GM23338 (cell line): Measurements from ENCODE around the gene UPP1. TPM values are rescaled to one million over a fixed set of nuclear protein-coding genes. Genes with fewer than 3 reads are reported as not detected.

Experiments used
- ATAC-seq: fragments of 200-7000 bp; cut with Tn5 transposase; 3 replicates; pipeline ENCODE4 v1.9.1; 2020
- DNase-seq: peaks from one replicate; pipeline ENCODE4 v3.0.0-alpha.2; 2015; ENCODE audit warnings: low spot score
- H2AFZ ChIP-seq: fragments of 200-600 bp; sonication (generic); 2 replicates; pipeline ENCODE4 v1.8.0; 2016; ENCODE audit warnings: antibody characterized with exemption, mild to moderate bottlenecking, moderate library complexity
- H3F3A ChIP-seq: fragments of 200-600 bp; sonication (generic); replicated peaks from 2 replicates; pipeline ENCODE4 v1.8.0; 2017; ENCODE audit warnings: antibody characterized with exemption, mixed run types, low read depth
- H3K27ac ChIP-seq: fragments of 200-600 bp; sonication (generic); 2 replicates; pipeline ENCODE4 v1.6.1; 2016; ENCODE audit warnings: low read depth
- H3K27me3 ChIP-seq: fragments of 200-600 bp; sonication (generic); 2 replicates; pipeline ENCODE4 v1.8.0; 2016; ENCODE audit warnings: mild to moderate bottlenecking, mixed run types, moderate library complexity; ENCODE audit not compliant: insufficient read depth
- H3K36me3 ChIP-seq: fragments of 200-600 bp; sonication (generic); 2 replicates; pipeline ENCODE4 v1.8.0; 2016; ENCODE audit warnings: mild to moderate bottlenecking; ENCODE audit not compliant: insufficient read depth
- H3K4me1 ChIP-seq: fragments of 200-600 bp; sonication (generic); 2 replicates; pipeline ENCODE4 v1.8.0; 2016; ENCODE audit warnings: mild to moderate bottlenecking, moderate library complexity; ENCODE audit not compliant: insufficient read depth
- H3K4me2 ChIP-seq: fragments of 200-600 bp; sonication (generic); 2 replicates; pipeline ENCODE4 v1.7.1; 2017; ENCODE audit warnings: mixed run types
- H3K4me3 ChIP-seq: fragments of 200-600 bp; sonication (generic); 2 replicates; pipeline ENCODE4 v1.6.1; 2016; ENCODE audit warnings: mixed run types
- H3K79me2 ChIP-seq: fragments of 200-600 bp; sonication (generic); replicated peaks from 2 replicates; pipeline ENCODE4 v1.8.0; 2017; ENCODE audit warnings: mild to moderate bottlenecking; ENCODE audit not compliant: insufficient read depth
- H3K9me2 ChIP-seq: fragments of 200-600 bp; sonication (generic); 2 replicates; pipeline ENCODE4 v1.8.0; 2017; ENCODE audit not compliant: insufficient read depth
- H4K20me1 ChIP-seq: fragments of 200-600 bp; sonication (generic); replicated peaks from 2 replicates; pipeline ENCODE4 v1.8.0; 2017; ENCODE audit warnings: mild to moderate bottlenecking; ENCODE audit not compliant: insufficient read depth
- H3K27ac Mint-ChIP-seq: 2 replicates; pipeline ENCODE4 v1.8.0; 2020; ENCODE audit warnings: inconsistent platforms, mild to moderate bottlenecking, moderate library complexity, mixed read lengths
- H3K27me3 Mint-ChIP-seq: 3 replicates; pipeline ENCODE4 v1.8.0; 2022; ENCODE audit warnings: low read depth, mild to moderate bottlenecking, moderate library complexity, mixed read lengths, inconsistent platforms; ENCODE audit not compliant: insufficient read depth, poor library complexity
- H3K36me3 Mint-ChIP-seq: 3 replicates; pipeline ENCODE4 v1.8.0; 2021; ENCODE audit warnings: low read depth, mild to moderate bottlenecking, inconsistent platforms, moderate library complexity, mixed read lengths
- H3K4me1 Mint-ChIP-seq: 3 replicates; pipeline ENCODE4 v1.8.0; 2020; ENCODE audit warnings: mild to moderate bottlenecking, inconsistent platforms, mixed read lengths
- H3K4me3 Mint-ChIP-seq: 3 replicates; pipeline ENCODE4 v1.8.0; 2021; ENCODE audit warnings: moderate library complexity, mild to moderate bottlenecking, inconsistent platforms, mixed read lengths
- H3K9me3 Mint-ChIP-seq: 3 replicates; pipeline ENCODE4 v1.8.0; 2020; ENCODE audit warnings: moderate library complexity, mild to moderate bottlenecking, inconsistent platforms, mixed read lengths
- CREB1 ChIP-seq: fragments of 250-450 bp; sonication (Bioruptor Pico); IDR thresholded peaks from 2 replicates; pipeline ENCODE4 v1.5.0; 2020; ENCODE audit warnings: low read depth, mild to moderate bottlenecking, moderate library complexity
- EZH2 ChIP-seq: fragments of 200-600 bp; sonication (generic); IDR thresholded peaks from one replicate; pipeline ENCODE4 v1.8.0; 2017; ENCODE audit warnings: antibody characterized with exemption, mild to moderate bottlenecking, low read depth; ENCODE audit not compliant: unreplicated experiment
- EZH2phosphoT487 ChIP-seq: fragments of 200-600 bp; sonication (generic); IDR thresholded peaks from one replicate; pipeline ENCODE4 v1.8.1; 2018; ENCODE audit warnings: antibody characterized with exemption; ENCODE audit not compliant: unreplicated experiment
- JUNB ChIP-seq: IDR thresholded peaks from one replicate; pipeline ENCODE4 v1.6.1; 2016; ENCODE audit warnings: antibody characterized with exemption; ENCODE audit not compliant: unreplicated experiment
- NANOG ChIP-seq: IDR thresholded peaks from 2 replicates; pipeline ENCODE4 v1.6.1; 2016; ENCODE audit warnings: antibody characterized with exemption, borderline replicate concordance
- POLR2AphosphoS5 ChIP-seq: IDR thresholded peaks from 2 replicates; pipeline ENCODE4 v1.6.1; 2016; ENCODE audit warnings: antibody characterized with exemption, low read depth
- REST ChIP-seq: IDR thresholded peaks from one replicate; pipeline ENCODE4 v1.6.1; 2018; ENCODE audit warnings: antibody characterized with exemption; ENCODE audit not compliant: unreplicated experiment
- STAT1 ChIP-seq: IDR thresholded peaks from one replicate; pipeline ENCODE4 v1.6.1; 2016; ENCODE audit warnings: antibody characterized with exemption; ENCODE audit not compliant: unreplicated experiment
- ZNF114 ChIP-seq: fragments of 250-450 bp; sonication (Bioruptor Pico); IDR thresholded peaks from 2 replicates; pipeline ENCODE4 v1.5.0; 2020; ENCODE audit warnings: mild to moderate bottlenecking, moderate library complexity
- ZNF331 ChIP-seq: fragments of 250-450 bp; sonication (Bioruptor Pico); IDR thresholded peaks from 2 replicates; pipeline ENCODE4 v1.5.0; 2020; ENCODE audit warnings: low read depth, mild to moderate bottlenecking, moderate library complexity
- ZNF462 ChIP-seq: fragments of 250-450 bp; sonication (Bioruptor Pico); IDR thresholded peaks from 2 replicates; pipeline ENCODE4 v1.5.0; 2020; ENCODE audit warnings: mild to moderate bottlenecking, moderate library complexity
- polyA plus RNA-seq: library from polyadenylated mRNA; unstranded; fragments of >200 nt; fragmentation: Nextera tagmentation; extraction: Ambion mirVana; gene quantifications from 2 replicates; pipeline ENCODE4 v1.2.1, GENCODE V29; 2016
- total RNA-seq: library from RNA; depleted of rRNA; stranded (reverse); fragments of >200 nt; shearing (Covaris generic); gene quantifications from 2 replicates; pipeline ENCODE4 v1.2.3, GENCODE V29; 2014
- TF ChIP-seq, protein P1 (sequence below), 2 experiments: fragments of 200-600 bp in 1 of 2; sonication (generic) in 1 of 2; conservative IDR thresholded peaks; 2 replicates each; pipeline versions ENCODE4 v1.5.1 to v1.6.1; 2016 to 2017; ENCODE audit warnings: antibody characterized with exemption in 2 of 2, low read depth in 2 of 2, mild to moderate bottlenecking in 2 of 2, moderate library complexity in 1 of 2
- TF ChIP-seq, protein P2 (sequence below): IDR thresholded peaks from 2 replicates; pipeline ENCODE4 v1.6.1; 2016; ENCODE audit warnings: antibody characterized with exemption

Gene UPP1
- total and polyA plus RNA-seq, 2 experiments from 2014 or later: 22.7 to 43.5 TPM

GRCh38 chr7:48113275-48113674, 24.2 kb downstream of the UPP1 start (continued):
- TF ChIP-seq NANOG: no peak
- TF ChIP-seq EZH2phosphoT487: no peak
- no peak for TF ChIP-seq ZNF331 (CRISPR knock-in tag)
- TF ChIP-seq CREB1 (CRISPR knock-in tag): no peak

DNA sequence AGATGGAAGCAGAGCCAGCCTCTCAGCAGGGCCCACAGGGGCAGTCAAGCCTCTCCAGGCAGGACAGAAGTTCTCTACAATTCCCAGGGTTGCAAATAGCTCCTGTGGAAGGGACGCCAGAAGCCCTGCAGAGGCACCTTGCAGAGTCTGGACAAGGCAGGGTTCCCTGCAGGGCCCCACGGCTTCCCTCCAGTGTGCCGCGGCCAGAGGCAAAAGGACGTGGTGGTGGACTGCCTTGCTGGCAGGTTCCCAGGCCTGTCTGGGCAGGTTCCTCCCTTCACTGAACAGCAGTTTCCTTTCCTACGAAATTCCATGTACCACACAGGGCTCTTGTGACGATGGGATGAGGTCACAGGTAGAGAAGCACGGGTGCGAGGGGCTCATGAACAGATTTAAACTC, 25.1 kb downstream of the UPP1 start:
- DNase-seq (no peak), ATAC-seq (no peak)
- Histone ChIP-seq H3K4me1 (0 out of 2 replicates have a peak, but pooled peaks cover 3% of the 10 kb centered on the region), H3K27me3 (no peaks in the 10 kb centered on the region), H3K36me3 (no peaks in the 10 kb centered on the region), H2AFZ (0 out of 2 replicates have a peak overlapping the region, but pooled peaks have one; percentile 32), H3K79me2 (no peaks in the 10 kb centered on the region), H3K27ac (no peak overlapping the region), H3F3A (no peaks in the 10 kb centered on the region), H3K9me2 (no peaks in the 10 kb centered on the region), H3K4me2 (no peak overlapping the region), H4K20me1 (no peaks in the 10 kb centered on the region), H3K4me3 (no peak overlapping the region)
- peaks cover 14% of the 10 kb centered on the region for H3K4me1 Mint-ChIP-seq
- peaks cover 13% of the 10 kb centered on the region for H3K27me3 Mint-ChIP-seq
- H3K9me3 Mint-ChIP-seq: no peaks in the 10 kb centered on the region
- H3K27ac Mint-ChIP-seq: no peak overlapping the region
- no peak for TF ChIP-seq ZNF114 (CRISPR knock-in tag)
- no peak for TF ChIP-seq EZH2phosphoT487
- no peak for TF ChIP-seq ZNF331 (CRISPR knock-in tag)
- TF ChIP-seq EZH2: no peak
- TF ChIP-seq, protein P1, sequence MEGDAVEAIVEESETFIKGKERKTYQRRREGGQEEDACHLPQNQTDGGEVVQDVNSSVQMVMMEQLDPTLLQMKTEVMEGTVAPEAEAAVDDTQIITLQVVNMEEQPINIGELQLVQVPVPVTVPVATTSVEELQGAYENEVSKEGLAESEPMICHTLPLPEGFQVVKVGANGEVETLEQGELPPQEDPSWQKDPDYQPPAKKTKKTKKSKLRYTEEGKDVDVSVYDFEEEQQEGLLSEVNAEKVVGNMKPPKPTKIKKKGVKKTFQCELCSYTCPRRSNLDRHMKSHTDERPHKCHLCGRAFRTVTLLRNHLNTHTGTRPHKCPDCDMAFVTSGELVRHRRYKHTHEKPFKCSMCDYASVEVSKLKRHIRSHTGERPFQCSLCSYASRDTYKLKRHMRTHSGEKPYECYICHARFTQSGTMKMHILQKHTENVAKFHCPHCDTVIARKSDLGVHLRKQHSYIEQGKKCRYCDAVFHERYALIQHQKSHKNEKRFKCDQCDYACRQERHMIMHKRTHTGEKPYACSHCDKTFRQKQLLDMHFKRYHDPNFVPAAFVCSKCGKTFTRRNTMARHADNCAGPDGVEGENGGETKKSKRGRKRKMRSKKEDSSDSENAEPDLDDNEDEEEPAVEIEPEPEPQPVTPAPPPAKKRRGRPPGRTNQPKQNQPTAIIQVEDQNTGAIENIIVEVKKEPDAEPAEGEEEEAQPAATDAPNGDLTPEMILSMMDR (conservative IDR thresholded peaks at IDR 0.05; ENCODE audit: low read depth in 2 of 2): no peak
- no peak for TF ChIP-seq STAT1
- TF ChIP-seq, protein P2, sequence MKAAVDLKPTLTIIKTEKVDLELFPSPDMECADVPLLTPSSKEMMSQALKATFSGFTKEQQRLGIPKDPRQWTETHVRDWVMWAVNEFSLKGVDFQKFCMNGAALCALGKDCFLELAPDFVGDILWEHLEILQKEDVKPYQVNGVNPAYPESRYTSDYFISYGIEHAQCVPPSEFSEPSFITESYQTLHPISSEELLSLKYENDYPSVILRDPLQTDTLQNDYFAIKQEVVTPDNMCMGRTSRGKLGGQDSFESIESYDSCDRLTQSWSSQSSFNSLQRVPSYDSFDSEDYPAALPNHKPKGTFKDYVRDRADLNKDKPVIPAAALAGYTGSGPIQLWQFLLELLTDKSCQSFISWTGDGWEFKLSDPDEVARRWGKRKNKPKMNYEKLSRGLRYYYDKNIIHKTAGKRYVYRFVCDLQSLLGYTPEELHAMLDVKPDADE: no peak
- TF ChIP-seq ZNF462: no peak
- TF ChIP-seq JUNB: no peak
- TF ChIP-seq POLR2AphosphoS5: no peak
- TF ChIP-seq REST: no peak
- TF ChIP-seq CREB1 (CRISPR knock-in tag): no peak
- no peak for TF ChIP-seq NANOG
- H3K36me3 Mint-ChIP-seq: peaks cover 6% of the 10 kb centered on the region
- H3K4me3 Mint-ChIP-seq: no peak overlapping the region
